Stimulated activated CD4-positive, alpha-beta T cell treated with anti-CD3 and anti-CD28 coated beads, Interleukin-2, amount 100 ng/mL, for 48 hours (primary cell): Measurements from ENCODE around the gene SMIM44.

ENCODE experiments used
- DNase-seq, 2 donors: peaks; one replicate each; pipeline ENCODE4 v3.0.0-alpha.2; 2020

Gene SMIM44

DNA sequence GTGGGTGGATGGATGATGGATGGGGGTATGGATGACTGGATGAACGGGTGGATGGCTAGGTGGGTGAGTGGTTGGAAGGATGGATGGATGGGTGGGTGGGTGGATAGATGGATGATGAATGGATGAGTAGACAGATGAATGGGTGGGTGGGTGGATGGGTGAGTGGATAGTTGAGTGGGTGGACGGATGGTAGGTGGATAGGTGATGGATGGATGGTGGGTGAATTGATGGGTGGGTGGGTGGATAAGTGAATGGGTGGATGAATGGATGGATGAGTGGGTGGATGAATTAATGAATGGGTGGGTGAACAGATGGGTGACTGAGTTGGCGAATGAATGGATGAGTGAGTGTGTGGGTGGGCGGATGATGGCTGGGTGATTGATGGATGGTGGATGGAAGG is 7.8 kb downstream of the SMIM44 start:
- DNase-seq = no peak

DNA sequence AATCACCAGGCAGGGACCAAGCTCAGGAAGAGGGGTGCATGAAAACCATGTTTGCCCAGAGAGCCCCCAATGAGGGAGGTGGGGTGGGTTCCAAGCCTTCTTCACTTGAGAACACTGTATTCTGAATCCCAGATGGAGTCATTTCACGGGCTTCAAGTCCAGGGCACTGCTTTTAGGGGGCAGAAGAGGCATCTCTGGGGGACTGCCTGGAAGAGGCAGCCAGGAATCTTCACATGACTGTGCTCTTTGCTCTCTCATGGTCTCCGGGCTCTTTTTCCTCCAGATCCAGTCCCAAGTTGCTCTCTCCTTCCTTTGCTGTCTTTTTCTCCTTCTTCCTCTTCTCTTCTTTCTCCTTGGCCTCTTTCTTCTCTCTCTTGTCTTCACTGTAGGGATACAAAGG is 8.6 kb downstream of the SMIM44 start:
- no peak for DNase-seq

GRCh38 chr19:3474010-3474409 is 9.2 kb downstream of the SMIM44 start:
- DNase-seq = no peak

- DNase-seq = peak; percentile 43 to 57
Observed at GRCh38 chr19:3471954-3472655, 11.1 kb downstream of the SMIM44 start.

DNA sequence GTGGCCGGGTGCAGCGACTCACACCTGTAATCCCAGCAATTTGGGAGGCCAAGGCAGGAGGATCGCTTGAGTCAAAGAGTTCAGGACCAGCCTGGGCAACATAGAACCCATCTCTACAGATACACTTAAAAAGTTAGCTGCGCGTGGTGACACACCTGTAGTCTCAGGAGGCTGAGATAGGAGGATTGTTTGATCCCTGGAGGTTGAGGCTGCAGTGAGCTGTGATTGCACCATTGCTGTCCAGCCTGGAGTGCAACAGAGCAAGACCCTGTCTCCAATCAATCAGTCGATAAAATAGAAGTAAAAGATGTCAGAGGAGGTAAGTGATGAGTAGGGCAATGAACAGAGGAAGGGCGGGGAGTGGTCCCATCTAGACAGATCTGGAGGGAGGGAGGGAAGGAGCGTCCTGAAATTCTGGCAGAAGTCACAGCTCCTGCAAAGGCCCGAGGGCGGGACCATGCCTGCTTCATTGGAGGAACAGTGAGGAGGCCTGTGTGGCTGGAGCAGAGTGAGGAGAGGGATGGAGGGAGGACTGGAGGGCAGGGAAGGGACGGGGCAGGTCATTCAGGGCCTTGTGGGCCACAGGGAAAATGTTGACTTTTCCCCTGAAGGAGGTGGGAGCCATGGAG is 12.6 kb downstream of the SMIM44 start:
- DNase-seq = no peak

DNA sequence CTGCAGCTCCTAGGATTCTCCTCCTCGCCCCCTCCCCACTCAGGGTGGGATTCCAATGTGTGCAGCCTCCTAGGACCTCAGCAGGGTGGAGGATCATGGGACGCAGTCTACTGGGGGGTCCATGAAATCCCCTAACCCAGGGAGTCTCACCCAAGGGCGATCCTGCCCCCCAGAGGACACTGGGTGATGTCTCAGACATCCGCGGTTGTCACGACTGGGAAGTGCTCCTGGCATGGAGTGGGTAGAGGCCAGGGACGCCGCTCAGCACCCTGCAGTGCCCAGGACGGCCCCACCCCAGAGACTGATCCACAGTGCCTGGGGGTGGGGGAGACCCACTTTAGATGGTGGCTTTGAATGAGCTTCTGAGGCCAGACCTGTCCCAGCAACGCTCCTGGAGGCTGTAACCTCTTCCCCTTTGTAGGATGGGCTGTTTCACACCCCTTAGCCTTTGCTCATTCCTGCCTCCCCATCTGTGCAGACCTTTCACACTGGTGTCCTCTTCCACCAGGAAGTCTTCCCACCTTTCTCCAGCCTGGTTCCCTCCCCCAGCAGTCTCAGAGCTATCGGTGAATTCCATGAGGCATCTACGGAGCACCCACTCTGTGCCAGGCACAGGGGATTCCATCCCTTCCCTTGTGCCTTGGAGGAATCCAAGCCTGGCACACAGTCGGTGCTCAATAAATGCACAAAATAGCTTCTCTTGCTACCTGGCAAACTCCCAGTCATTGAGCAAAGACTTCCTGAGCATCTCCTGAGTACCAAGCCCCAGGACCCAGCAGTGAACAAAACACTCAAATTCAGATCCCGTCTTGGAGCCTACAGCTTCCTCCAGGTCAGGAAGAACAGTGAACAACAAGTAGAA is 13.4 kb downstream of the SMIM44 start:
- no peak for DNase-seq

- DNase-seq = no peak
Observed at GRCh38 chr19:3468211-3468610, 15.0 kb downstream of the SMIM44 start.

DNA sequence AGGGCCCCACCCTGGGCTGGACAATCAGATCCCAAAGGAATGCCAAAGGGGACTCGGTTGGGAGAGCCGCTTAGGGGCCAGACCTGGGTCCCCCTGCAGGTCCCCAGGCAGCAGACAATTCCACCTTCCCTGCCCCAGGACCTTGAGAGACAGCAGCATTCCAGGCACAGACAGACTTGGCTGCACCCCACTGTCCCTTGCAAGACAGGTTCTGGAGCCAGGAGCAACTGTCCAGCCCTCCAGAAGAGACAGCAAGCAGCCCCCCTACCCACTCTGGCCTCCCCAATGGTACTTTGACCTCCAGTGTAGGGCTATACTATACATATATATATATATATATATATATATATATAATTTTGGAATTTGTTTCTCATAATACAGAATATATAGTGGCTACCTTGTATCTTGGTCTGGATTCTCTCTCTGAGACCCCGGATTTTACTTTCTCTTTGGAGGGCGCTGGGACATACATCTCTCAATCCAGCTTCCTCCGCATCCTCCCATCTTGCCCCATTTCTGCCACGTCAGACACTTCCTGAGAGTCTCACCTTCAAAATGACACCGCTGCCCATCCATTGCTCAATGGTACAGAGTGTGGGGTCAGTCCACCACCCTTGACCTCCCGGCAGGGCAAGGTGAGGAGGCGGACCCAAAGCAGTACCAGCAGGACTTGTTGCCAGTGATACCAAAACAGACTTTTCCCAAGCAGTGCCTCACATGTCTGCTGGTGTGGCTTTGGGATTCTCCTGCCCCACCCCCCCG is 15.6 kb downstream of the SMIM44 start:
- no peak for DNase-seq

DNA sequence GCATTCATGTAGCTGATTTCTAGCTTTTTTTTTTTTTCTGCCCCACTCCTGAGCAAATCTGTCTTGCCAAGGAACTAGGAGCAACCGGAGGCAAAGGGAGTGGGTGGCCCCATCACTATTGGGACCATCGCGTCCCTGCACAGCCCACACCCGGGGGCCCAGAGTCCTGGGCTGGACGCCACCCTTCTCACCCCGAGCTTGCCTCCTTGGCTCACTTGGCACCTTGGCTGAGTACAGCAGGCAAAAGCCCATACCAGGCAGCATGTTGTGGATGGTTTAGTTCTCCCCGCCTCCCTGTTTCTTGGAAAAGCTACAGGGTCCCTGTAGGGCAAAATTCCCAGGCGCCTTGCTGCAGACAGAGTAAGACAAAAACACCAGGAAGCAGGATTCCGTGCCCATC is 16.6 kb downstream of the SMIM44 start:
- DNase-seq = no peak

- DNase-seq = no peak
Observed at GRCh38 chr19:3465552-3465951, 17.7 kb downstream of the SMIM44 start.

DNA sequence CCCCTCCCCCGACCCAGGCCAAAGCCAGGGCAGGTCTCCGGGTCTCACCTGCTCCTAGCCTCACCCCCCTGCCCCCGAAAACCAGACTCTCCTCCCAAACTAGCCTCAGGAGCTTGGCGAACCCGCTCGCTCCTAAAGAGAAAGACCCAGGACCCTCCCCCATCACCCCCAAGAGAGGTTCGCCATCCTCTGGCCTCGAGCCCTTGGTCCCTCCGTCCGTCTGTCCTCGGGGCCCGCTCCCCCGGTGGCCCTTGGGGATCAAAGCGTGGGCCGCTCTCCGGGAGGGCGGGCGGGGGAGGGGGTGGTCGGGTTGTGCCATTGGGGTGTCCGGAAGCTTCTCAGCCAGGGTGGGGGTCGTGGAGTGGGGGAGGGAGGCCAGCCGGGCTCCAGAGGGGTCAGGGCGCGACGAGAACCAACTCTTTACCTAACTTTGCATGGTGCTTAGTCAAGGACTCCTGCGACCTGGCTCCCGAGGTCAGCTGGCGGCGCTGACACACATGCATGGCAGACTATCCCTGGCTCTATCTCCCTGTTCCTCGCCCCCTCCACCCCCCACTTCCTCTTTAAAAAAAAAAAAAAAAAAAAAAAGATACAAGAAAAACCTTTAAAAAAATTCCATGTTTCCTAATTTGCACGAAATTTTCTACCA is 18.5 kb downstream of the SMIM44 start:
- DNase-seq = no peak

DNA sequence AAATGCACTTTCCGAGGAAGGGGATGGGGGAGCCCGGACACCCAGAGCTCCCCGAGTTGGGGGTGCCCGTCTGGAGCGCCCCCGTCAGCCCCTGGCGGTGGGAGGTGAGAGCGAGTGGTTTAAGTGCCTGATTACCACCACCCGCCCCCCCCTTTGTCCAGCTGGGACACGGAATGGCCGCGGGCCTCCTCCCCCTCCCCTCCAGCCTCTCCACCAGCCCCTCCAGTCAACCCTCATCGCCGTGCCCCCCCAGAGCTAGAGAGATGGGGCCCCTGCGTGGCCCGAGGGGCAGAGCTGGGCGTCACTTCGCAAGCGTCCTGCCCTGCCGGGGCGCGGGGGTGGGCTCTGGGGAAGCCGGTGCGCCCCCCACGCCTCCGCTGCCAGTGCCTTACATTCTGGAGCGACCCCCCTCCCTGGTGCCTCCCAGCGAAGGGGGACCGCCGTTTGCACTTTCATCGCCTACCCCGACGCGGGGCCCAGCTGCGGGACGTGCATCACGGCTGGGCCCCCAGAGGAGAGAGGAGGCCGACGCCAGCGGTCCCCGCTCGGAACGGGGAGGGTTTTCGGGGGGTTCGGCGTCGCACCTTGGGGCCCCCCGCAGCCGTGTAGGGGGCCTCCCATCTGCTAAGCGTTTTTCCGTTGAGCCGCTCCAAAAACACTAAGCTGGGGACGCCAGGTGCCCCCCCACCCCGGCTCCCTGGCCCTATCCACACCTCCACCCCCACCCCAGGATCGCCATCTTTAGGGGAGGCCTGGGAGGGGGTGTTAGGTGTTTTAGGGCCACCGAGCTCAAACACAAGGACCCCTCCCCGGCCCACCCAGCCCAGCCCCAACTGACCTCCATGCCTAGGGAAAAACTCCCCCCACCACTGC is 19.3 kb downstream of the SMIM44 start:
- DNase-seq = no peak

DNA sequence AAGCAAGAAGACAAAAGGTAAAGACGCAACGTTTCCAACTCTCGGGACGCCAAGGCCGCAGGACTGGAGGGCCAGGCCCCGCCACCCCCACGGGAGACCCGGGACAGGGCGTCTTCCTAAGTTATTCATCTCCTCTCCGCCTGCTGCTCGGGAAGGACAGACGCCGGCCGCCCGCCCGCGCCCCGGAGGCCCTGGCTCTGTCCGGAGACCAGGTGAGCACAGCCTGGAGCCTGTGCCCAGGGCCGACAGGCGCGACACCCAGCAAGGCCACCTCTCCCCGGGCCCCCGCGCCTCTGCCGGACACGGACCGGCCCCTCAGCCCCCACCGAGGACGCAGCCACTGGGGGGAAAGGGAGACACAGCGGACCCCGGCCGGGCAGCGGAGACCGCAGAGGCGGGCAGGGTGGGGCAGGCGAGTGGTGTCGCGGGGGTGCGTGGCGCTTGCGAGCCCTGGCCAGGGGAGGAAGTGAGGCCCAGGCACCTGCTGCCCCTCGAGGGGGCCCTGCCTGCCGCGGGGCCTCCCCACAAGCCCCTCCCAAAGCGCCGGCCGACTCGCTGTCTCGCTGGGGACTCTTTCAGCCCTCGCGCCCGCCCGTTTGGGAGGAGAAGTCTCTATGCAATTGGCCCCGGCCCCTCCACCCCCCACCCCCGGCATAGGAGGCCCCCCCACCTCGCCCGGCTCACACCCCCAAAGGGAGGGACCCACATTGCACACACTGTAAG is 20.1 kb downstream of the SMIM44 start:
- no peak for DNase-seq

DNA sequence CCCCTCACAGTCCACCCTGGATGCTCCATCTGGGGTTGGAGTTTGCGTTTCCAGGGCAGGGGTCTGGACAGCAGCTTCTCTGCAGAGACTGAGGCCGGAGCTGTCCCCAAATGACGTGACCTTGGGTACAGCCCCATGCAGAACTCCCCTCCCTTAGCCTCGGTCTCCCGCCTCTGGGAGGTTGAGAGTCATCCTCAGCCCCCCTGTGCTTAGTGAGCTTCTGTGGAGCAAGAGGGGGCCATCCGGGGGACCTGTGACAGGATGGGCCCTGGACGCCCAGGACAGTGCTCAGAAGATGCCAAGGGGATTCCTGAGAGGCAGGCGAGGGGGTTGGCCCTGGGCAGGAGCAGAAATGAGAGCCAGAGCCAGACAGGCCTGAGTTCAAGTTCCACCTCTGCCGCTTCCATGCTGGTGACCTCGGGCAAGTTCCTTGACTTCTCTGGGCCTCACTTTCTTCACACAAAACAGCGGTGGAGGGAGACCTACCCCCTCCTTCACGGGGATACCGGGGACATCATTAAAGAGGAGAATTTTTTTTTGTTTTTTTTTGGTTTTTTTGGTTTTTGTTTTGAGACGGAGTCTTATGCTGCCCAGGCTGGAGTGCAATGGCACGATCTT is 23.2 kb downstream of the SMIM44 start:
- no peak for DNase-seq

GRCh38 chr19:3459089-3459881 is 24.0 kb downstream of the SMIM44 start:
- DNase-seq = no peak

DNA sequence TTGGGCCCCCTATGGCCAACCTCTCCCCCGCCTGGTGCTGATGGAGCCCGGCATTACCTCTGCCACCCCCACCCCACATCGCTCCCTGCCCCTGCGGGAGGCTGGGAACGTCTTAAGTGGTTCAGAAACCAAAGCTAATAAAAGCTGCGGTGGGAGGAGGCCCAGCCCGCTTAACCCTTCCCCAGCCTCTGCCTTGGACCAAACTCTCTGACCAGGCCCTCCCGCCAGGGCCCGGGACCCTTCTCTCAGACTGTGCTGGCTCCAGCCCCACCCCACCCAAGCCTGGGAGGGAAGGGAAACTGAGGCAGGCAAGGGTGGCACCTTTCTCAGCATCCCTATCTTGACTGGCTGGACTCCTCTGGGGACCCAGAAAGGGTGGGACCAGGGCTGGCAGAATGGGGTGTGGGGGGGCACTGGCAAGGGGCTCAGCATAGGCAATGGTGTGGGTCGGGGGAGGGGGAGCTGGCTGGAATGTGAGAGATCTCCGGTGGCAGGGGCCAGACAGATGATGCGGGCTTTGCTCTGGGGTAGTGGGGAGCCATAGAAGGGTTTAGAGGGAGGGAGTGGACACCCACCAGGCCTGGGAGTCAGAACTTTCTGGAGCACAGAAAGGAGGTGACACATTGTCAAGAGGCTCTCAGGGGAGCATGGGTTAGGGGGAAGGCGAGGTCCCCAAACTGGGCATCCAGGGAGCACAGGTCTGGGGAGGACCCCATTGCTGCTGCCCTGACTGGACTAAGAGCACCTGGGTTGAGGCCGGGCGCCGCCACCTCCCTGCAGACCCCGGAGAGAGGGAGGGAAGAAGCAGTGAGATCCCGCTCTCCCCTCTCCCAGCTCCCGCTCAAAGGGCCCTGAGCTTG is 24.8 kb downstream of the SMIM44 start:
- DNase-seq = no peak

DNA sequence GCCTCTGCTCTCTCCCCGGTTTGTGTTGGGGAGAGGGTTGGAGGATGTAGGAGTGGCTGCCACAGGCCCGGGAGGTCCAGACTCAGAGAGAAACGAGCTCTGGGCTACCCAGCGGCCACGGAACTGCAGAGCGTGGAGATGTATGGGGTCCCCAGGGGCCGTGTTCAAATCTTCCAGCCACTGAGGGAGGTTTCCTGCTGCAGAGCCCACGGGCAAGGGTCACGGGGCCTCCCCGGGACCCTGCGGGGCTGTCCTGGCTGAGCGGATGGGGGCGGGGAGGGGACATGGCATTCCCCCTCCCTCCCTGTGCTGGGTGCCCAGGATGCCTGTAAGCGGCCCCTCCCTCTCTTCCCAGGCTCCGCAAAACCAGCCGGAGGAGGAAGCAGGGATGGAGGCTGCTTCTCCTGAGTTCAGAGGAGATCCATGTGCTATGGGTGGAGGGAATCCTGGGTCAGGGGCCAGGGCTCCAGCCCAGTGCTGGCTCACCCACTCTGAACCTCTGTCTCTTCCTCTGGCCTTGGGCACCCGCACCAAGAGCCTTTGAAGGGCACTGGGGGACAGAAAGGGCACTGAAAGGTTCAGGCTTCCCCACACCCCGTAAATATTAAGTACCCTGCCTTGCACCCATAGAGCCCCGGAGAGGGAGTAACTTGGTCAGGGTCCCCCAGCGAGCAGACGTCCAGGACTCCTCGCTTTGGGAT is 25.6 kb downstream of the SMIM44 start:
- DNase-seq = no peak
